GM21367 (cell line): Measurements from ENCODE around the gene USP47.
A peak's percentile ranks its signal among the peaks of the same experiment; 100 is the strongest.
"Not testable (repeated sequence)": the region's sequence is repeated elsewhere in the genome, so short reads cannot be mapped to it uniquely, and the experiment has no call there.

ENCODE experiments used
- ATAC-seq: cut with Tn5 transposase; IDR thresholded peaks from one replicate; pipeline ENCODE4 v1.9.1; 2021; ENCODE audit not compliant: unreplicated experiment

USP47 gene

DNA sequence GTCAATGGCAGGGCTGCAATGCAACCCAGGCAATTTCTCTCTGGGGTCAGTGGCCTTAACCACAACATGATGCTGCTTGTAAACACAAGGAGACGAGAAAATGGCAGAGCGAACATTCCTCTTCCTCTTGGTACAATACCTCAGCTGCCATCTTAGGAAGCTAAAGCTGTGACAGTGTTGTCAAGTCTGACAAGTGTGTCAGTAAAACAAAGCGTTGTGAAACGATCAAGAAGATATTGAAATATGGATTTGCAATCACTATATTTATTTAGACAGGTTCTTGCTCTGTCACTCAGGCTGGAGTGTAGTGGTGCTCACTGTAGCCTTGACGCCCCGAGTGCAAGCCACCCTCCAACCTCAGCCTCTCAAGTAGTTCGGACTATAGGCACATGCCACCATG is 14.5 kb upstream of the USP47 start:
- no peak for ATAC-seq

DNA sequence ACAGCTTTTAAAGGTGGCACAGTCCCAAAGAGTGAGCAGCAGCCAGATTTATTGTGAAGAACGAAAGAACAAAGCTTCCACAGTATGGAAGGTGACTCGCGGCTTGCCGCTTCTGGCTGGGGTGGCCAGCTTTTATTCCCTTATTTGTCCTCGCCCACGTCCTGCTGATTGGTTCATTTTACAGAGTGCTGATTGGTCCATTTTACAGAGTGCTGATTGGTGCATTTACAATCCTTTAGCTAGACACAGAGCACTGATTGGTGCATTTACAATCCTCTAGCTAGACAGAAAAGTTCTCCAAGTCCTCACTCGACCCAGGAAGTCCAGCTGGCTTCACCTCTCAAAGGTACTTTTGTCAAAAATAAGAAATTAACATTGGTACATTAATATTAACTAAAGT is 10.4 kb upstream of the USP47 start:
- not testable (repeated sequence) for ATAC-seq

- ATAC-seq, result no peak
Observed at GRCh38 chr11:11836676-11837231, 5.0 kb upstream of the USP47 start.

- no peak for ATAC-seq
Observed at GRCh38 chr11:11839718-11840117, 2.1 kb upstream of the USP47 start.

DNA sequence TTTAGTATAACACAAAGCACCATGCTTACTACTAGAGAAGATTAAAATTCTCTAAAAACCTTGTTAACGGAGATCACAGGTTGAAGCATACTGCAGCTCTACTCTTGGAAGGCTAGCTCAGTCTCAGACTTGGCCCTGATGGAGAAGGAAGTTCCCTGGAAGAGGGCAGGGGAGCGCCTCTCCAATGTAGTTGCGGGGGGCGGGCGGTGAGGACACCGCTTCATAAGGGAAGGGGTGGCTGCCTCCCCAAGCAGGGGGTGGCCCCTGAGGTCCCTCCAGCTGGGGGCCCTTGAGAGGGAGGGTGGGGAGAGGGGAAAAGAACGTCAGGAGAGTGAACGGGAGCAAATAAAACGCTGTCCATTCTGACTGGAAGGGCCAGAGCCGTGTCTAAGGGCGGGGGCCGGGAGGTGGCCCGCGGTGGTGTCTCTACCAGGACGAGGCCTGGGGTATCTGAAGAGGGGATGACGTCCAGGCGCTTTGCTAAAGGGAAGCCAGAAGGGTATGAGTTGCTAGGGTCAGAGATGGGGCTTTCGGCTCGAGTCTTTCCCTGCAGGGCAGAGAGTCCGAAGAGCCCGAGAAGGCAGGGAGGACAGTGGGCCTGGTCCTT is 553 bp upstream of the USP47 start:
- peak; percentile 24 for ATAC-seq

- peak; percentile 39 for ATAC-seq
Observed at GRCh38 chr11:11842421-11843008, 743 bp downstream of the USP47 start.

GRCh38 chr11:11843211-11843621 is 1.4 kb downstream of the USP47 start:
- no peak for ATAC-seq

DNA sequence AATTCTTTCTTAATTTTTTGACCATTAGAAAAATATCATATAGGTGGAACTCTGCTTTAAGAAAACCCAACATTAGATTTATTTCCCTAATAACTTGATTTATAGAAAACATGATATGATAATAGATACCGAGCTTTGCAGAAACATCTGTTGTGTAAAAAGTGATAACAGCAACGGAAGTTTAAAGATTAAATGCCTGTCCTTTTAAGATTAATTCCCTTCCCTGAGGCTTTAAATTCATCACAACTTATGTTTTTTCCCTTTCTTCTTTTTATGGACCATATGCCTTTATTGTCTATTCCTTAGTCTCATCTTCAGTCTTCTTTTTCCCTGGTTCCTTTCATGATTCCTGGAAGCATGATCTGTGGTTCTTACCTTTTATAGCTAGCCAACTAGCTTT is 1.9 kb downstream of the USP47 start:
- no peak for ATAC-seq

- no peak for ATAC-seq
Observed at GRCh38 chr11:11844272-11844671, 2.5 kb downstream of the USP47 start.

DNA sequence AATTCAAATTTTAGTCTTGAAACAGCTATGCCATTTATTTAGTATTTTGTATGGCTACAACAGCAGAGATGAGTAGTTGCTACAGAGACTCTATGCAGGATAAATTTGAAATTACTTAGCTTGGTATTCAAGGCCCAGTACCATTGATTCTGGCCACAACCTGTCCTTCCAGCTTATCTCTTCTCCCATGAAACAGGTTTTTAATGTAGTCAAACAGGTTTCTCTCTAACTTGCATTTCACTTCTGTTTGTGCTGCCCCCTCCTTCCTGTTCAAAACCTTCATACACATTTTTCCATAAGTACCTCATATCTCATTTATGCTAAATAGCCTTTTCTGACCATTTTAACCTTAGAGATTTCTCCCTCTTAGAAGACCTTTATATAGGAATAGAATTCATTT is 3.3 kb downstream of the USP47 start:
- no peak for ATAC-seq

DNA sequence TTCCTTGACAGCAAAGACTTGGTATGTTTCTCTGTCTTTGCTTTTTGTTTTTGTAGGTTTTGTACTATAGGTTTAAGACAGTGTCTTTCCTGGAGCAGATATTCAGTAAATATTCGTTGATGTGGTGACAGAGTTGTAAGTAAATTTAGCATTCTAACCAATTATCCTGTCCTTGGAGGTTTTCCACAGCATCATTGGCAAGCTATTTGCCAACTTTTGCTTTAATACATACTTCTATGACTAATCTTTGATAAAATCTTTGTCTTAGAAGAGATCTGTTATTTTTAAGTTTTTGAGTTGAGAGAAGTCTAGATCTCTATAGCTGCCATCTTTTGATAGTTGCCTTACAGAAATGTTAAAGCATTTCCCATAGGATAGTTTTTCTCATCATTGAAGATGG is 3.8 kb downstream of the USP47 start:
- ATAC-seq, result no peak

DNA sequence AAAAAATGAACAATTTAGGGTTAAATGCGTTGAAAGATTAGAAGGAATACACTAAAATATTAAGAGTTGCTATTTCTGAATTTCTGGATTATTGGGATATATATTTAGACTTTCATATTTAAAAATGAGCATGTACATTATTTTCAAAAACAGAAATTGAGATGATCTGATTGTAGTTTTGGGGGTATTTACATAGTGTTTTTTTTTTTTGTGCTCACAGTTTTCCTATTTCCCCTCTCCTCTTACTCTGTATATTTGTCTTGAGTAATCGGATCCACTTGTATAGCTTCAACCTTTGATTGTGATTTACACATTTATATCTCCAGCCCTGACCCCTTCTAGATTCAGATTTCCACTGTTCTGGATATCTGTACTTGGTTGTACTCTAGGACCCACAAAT is 5.3 kb downstream of the USP47 start:
- ATAC-seq, result no peak

DNA sequence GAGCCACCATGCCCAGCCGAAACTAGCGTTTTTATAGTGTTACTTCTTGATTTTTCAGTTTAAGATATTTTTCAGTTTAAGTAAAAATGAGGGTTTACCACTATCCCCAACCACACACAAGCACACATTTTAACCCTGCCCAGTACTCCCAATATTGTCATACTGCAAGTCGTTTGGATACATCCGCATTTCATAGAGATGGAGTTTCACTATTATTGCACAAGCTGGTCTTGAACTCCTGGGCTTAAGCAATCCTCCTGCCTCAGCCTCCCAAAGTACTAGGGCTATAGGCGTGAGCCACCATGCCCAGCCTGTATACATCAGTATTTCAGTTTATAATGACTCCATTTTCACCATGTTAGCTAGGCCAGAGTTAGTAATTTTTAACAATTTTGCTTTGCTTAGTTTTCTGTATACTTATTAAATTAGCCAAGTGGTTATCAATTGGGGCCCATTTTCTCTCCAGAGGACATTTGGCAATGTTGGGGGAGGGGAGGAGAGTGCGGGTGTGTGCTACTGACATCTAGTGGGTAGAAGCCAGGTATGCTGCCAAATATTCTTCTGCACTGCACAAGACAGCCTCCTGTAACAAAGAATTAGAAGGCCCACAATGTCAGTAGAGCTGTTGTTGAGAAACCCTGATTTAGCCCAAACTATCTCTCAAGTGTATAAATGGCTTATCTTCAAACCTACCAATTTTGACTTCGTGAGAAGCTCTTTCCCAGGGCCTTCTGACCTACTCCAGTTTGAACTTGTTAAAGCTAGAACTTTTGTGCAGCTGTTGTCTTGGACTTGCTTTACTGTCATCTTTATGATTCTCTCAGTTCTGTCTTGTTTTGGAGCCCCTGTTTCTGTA is 7.3 kb downstream of the USP47 start:
- peak; percentile 74 for ATAC-seq

- ATAC-seq, result no peak
Observed at GRCh38 chr11:11850668-11851067, 8.9 kb downstream of the USP47 start.

- no peak for ATAC-seq
Observed at GRCh38 chr11:11856638-11857037, 14.9 kb downstream of the USP47 start.

- no peak for ATAC-seq
Observed at GRCh38 chr11:11857769-11858168, 16.0 kb downstream of the USP47 start.

DNA sequence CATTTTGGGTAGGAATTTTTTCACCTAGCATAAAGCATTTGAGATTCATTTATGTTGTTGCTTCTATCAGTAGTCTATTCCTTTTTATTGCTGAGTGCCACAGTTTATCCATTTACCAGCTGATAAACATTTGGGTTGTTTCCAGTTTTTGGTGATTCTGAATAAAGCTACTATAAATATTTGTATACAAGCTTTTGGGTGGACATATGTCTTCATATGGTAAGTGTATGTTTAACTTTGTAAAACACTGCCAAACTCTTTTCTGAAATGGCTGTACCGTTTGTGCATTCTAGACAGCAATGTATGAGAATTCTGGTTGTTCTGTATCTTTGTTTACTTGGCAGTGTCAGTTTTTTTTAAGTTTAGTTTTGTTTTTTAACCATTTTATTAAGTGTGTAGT is 16.9 kb downstream of the USP47 start:
- ATAC-seq, result no peak

- ATAC-seq, result no peak
Observed at GRCh38 chr11:11860103-11860979, 18.6 kb downstream of the USP47 start.

- no peak for ATAC-seq
Observed at GRCh38 chr11:11862999-11863398, 21.2 kb downstream of the USP47 start.

- ATAC-seq, result no peak
Observed at GRCh38 chr11:11864332-11864731, 22.6 kb downstream of the USP47 start.

DNA sequence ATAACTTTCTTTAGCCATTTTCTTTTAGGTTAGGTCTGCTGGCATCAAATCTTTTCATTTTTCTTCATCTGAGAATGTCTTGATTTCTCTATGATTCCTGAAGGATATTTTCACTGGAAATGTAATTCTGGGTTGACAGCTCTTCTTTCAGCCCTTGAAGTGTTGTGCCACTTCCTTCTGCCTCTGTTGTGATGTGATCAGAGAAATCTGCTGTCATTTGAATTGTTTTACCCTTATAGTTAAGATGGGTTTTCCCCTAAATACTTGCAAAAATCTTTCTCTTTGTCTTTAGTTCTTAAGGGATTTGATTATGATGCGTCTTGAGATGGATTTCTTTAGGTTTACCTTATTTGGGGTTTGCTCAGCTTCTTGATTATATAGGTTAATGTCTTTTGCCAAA is 23.0 kb downstream of the USP47 start:
- ATAC-seq, result no peak
